Mononuclear cell (primary cell): ENCODE data around the gene CAMK2A. TPM values are rescaled to one million over a fixed set of nuclear protein-coding genes. Genes with fewer than 3 reads are reported as not detected.

Source experiments
- H3K27me3 ChIP-seq: 2 replicates; pipeline ENCODE4 v1.6.0; 2011; ENCODE audit warnings: low read length, control low read depth; ENCODE audit not compliant: insufficient read depth
- H3K4me1 ChIP-seq: 2 replicates; pipeline ENCODE4 v1.5.1; 2011; ENCODE audit warnings: mild to moderate bottlenecking, low read length, control low read depth; ENCODE audit not compliant: insufficient read depth
- H3K4me3 ChIP-seq: 2 replicates; pipeline ENCODE4 v1.5.1; 2011; ENCODE audit warnings: mild to moderate bottlenecking, low read length, moderate library complexity
- H3K9me3 ChIP-seq: 2 replicates; pipeline ENCODE4 v1.5.1; 2011; ENCODE audit warnings: low read depth, mild to moderate bottlenecking, control low read depth, low read length
- total RNA-seq: library from RNA; depleted of rRNA; stranded (reverse); fragments of >200 nt; gene quantifications from one replicate; pipeline ENCODE4 v1.2.3, GENCODE V29; 2012

Gene CAMK2A
- total RNA-seq, 1 donor = 0.94 TPM

- H3K9me3 ChIP-seq = no peaks in the 10 kb centered on the region
- H3K4me3 ChIP-seq = no peak overlapping the region
- H3K27me3 ChIP-seq = peaks cover 17% of the 10 kb centered on the region
- no peaks in the 10 kb centered on the region for H3K4me1 ChIP-seq
These were observed 18.2 kb upstream of the CAMK2A start for GRCh38 chr5:150307617-150308426.

GRCh38 chr5:150306775-150307174 lies 17.2 kb upstream of the CAMK2A start:
- Histone ChIP-seq H3K9me3 (no peaks in the 10 kb centered on the region), H3K4me3 (no peak overlapping the region), H3K27me3 (peaks cover 27% of the 10 kb centered on the region), H3K4me1 (no peaks in the 10 kb centered on the region)

GRCh38 chr5:150305557-150305956 lies 16.0 kb upstream of the CAMK2A start:
- no peak overlapping the region for H3K4me3 ChIP-seq
- H3K4me1 ChIP-seq = no peaks in the 10 kb centered on the region
- no peaks in the 10 kb centered on the region for H3K9me3 ChIP-seq
- H3K27me3 ChIP-seq = peaks cover 37% of the 10 kb centered on the region

- Histone ChIP-seq H3K27me3 (peaks cover 37% of the 10 kb centered on the region), H3K4me1 (no peaks in the 10 kb centered on the region), H3K9me3 (no peaks in the 10 kb centered on the region), H3K4me3 (no peak overlapping the region)
These were observed 15.5 kb upstream of the CAMK2A start for GRCh38 chr5:150305095-150305494.

- no peaks in the 10 kb centered on the region for H3K9me3 ChIP-seq
- H3K4me1 ChIP-seq = no peaks in the 10 kb centered on the region
- peaks cover 41% of the 10 kb centered on the region for H3K27me3 ChIP-seq
- no peak overlapping the region for H3K4me3 ChIP-seq
These were observed 15.0 kb upstream of the CAMK2A start for GRCh38 chr5:150304481-150305081.

- no peaks in the 10 kb centered on the region for H3K4me1 ChIP-seq
These were observed 14.2 kb upstream of the CAMK2A start for GRCh38 chr5:150303660-150304386.

GRCh38 chr5:150303070-150303615 lies 13.6 kb upstream of the CAMK2A start:
- Histone ChIP-seq H3K9me3 (no peaks in the 10 kb centered on the region), H3K27me3 (peaks cover 41% of the 10 kb centered on the region), H3K4me1 (no peaks in the 10 kb centered on the region), H3K4me3 (no peak overlapping the region)

More at GRCh38 chr5:150303660-150304386, 14.2 kb upstream of the CAMK2A start:
- H3K4me3 ChIP-seq = no peak overlapping the region
- H3K9me3 ChIP-seq = no peaks in the 10 kb centered on the region
- H3K27me3 ChIP-seq = peaks cover 41% of the 10 kb centered on the region

- H3K27me3 ChIP-seq = peaks cover 41% of the 10 kb centered on the region
- H3K4me3 ChIP-seq = no peak within 1 kb of the TSS
- H3K9me3 ChIP-seq = no peaks in the 10 kb centered on the region
- no peaks in the 10 kb centered on the region for H3K4me1 ChIP-seq
These were observed 12.9 kb upstream of the CAMK2A start, which contains the start of gene ARSI for GRCh38 chr5:150302301-150303069. Gene ARSI (minus strand): TSS chr5:150302905. CDS start chr5:150302373, 532 bp downstream.

- H3K4me1 ChIP-seq = no peaks in the 10 kb centered on the region
- no peak overlapping the region for H3K4me3 ChIP-seq
- H3K27me3 ChIP-seq = peaks cover 41% of the 10 kb centered on the region
- H3K9me3 ChIP-seq = no peaks in the 10 kb centered on the region
These were observed 12.3 kb upstream of the CAMK2A start for GRCh38 chr5:150301901-150302300.

- Histone ChIP-seq H3K9me3 (no peaks in the 10 kb centered on the region), H3K27me3 (peaks cover 41% of the 10 kb centered on the region), H3K4me3 (no peak overlapping the region), H3K4me1 (no peaks in the 10 kb centered on the region)
These were observed 11.6 kb upstream of the CAMK2A start for GRCh38 chr5:150301170-150301505.

GRCh38 chr5:150300496-150301169 lies 11.1 kb upstream of the CAMK2A start:
- H3K4me1 ChIP-seq = no peaks in the 10 kb centered on the region
- H3K9me3 ChIP-seq = no peaks in the 10 kb centered on the region
- peaks cover 41% of the 10 kb centered on the region for H3K27me3 ChIP-seq
- no peak overlapping the region for H3K4me3 ChIP-seq

- H3K27me3 ChIP-seq = peaks cover 41% of the 10 kb centered on the region
These were observed 10.2 kb upstream of the CAMK2A start for GRCh38 chr5:150299571-150300327.

GRCh38 chr5:150298701-150299451 lies 9.3 kb upstream of the CAMK2A start:
- H3K27me3 ChIP-seq = peaks cover 34% of the 10 kb centered on the region
- H3K4me1 ChIP-seq = no peaks in the 10 kb centered on the region
- H3K4me3 ChIP-seq = no peak overlapping the region
- no peaks in the 10 kb centered on the region for H3K9me3 ChIP-seq

More at GRCh38 chr5:150299571-150300327, 10.2 kb upstream of the CAMK2A start:
- Histone ChIP-seq H3K4me3 (no peak overlapping the region), H3K9me3 (no peaks in the 10 kb centered on the region), H3K4me1 (no peaks in the 10 kb centered on the region)
